Measurements from ENCODE around the gene C14orf119. TPM values are rescaled to one million over a fixed set of nuclear protein-coding genes. Genes with fewer than 3 reads are reported as not detected.

C14orf119 gene
- total and polyA plus RNA-seq, 9 of the 15 experiments (the other 6 are each of a cell fraction or from before 2014, with no cell fraction given): 36.7 to 251 (median 51.8) TPM

- TF ChIP-seq ZBTB2 (IDR thresholded peaks at IDR 0.05) (no peak), GTF3C2 (IDR thresholded peaks at IDR 0.05; ENCODE audit: borderline replicate concordance, extremely low read depth, insufficient read length) (no peak), CBFA2T3 (IDR thresholded peaks at IDR 0.05) (peak; percentile 35), TEAD4 (IDR thresholded peaks at IDR 0.05; ENCODE audit: low read length) (no peak), TEAD4 (CRISPR knock-in tag; IDR thresholded peaks at IDR 0.05; ENCODE audit: borderline replicate concordance) (no peak), MGA (IDR thresholded peaks at IDR 0.05) (no peak), TCF3 (CRISPR knock-in tag; IDR thresholded peaks at IDR 0.05) (peak; percentile 24)
Observed at GRCh38 chr14:23123419-23123818, 28.1 kb downstream of the C14orf119 start (continued).

Data from K562 (cell line).